HG02885 (cell line): ENCODE measurements around the gene GPER1.
A peak's percentile ranks its signal among the peaks of the same experiment; 100 is the strongest.

Experiments used
- ATAC-seq: cut with Tn5 transposase; IDR thresholded peaks from one replicate; pipeline ENCODE4 v1.9.1; 2021; ENCODE audit warnings: mild to moderate bottlenecking; ENCODE audit not compliant: unreplicated experiment, poor library complexity

GPER1 gene

GRCh38 chr7:1100834-1101562 lies 13.1 kb downstream of the GPER1 start:
- no peak for ATAC-seq

DNA sequence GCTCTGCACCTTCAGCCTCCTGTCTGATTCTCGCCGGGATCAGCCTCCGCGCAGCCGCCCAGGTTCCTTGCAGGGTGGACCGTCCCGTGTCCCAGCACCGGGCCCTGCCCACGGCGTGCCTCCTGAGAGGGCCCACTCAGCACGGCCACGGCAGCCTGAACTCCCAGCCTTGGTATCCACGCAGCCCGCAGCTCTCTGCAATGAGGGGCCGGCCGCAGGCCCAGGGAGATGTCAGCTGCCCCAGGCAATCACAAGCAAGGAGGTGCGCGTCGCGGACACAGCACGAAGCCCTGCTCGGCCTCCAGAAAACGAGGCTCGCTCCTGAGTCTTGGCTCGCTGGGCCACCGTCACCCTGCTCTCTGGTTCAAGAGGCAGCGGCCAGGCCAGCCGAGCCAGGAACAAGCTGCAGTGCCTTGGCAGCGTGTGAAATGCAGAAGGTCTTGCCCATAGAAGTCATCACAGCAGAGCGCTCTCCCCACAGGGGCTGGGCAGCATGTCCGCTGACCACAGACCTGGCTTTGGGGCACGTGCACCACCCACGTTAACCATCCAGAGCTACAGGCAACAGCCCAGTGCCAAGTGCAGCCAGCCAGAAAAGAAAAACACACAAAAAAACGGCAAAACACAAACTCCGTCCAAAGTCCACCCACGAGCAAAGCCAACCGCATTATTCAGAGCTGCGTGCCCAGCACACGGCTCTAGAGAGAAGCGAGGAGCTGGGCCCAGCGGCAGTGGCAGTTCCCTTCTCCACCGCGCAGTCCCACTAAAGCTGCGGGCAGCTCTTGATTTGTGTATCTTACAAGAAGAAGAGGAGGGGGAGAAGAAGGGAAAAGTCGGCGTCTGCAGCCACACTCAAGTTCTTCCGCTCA lies 13.9 kb downstream of the GPER1 start:
- no peak for ATAC-seq

- no peak for ATAC-seq
Measured at GRCh38 chr7:1103009-1103788, 15.3 kb downstream of the GPER1 start.

GRCh38 chr7:1103789-1104515 lies 16.0 kb downstream of the GPER1 start:
- ATAC-seq, result no peak

- ATAC-seq, result no peak
Measured at GRCh38 chr7:1104516-1105179, 16.7 kb downstream of the GPER1 start.

DNA sequence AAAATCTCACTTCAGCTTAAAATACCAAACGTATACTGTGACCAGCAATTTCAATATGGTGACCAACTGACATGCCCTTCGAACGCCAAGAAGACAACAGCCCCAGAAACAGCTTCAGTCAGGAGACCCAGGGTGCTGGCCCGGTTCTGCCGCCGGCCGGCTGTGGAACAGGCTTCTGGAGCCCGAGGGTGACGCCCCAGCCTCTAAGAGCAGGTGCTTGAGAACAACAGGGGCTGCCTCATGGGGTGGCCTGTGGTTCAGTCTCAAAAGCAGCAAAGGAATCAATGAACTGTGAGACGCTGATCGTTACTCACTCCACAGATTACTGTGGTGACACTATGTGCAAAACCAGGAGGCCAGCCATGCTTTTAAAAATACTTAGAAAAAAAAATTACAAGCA lies 17.3 kb downstream of the GPER1 start:
- peak; percentile 63 for ATAC-seq

- ATAC-seq, result no peak
Measured at GRCh38 chr7:1106063-1106792, 18.3 kb downstream of the GPER1 start.

DNA sequence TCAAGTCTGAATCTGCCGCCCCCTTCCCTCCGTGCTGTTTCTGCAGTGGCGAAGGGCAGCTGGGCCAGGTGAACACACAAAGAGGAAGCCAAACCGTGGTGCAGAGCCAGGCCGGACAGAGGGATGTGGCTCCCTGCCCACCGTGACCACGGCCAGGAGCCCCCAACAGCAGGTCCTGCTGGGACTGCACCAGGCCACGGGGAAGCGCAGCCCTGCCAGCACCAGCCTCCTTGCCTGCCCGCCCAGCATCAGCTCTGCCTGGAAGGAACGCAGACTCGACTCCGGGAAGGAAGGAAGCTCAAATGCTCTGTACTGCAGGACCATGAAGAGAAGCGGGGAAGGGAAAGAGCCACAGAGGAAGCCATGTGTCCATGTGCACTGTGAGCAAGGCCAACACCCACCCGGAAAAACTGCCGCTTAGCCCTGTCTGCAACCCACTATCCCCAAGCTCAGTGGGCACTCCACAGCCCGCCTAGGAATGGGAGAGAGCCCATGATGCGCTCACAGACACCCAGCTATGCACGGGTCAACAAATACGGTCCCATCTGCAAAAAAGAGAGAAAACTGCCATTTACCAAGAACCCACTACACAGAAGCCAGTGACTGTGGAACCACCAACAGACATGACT lies 19.0 kb downstream of the GPER1 start:
- no peak for ATAC-seq

DNA sequence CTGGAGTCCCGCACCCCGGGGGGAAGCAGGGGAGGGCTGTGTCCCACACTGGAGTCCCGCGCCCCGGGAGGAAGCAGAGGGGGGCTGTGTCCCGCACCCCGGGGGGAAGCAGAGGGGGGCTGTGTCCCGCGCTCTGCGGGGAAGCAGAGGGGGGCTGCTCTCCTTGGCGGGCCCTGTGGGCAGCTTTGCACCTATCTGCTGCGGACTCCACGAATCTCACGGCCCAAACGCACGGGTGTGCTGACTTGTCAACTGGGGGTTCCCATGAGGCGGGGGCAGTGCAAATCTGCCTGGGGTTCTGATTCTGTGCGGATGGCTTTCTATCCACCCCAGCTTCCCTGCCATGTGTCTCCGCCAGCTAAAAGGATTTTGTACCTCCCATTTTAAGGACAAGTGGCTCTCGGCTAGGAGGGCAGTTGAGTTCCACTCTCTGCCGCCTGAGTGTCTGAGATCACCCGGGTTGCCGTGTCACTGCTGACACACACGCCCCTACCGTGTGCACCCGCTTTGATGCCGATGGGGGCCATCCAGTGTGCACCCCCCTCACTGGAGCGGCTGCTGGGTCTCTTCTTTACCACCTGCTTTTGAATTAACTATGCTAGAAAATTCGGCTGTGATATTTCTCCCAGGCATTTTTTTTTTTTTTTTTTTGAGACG lies 20.5 kb downstream of the GPER1 start:
- ATAC-seq, result no peak

DNA sequence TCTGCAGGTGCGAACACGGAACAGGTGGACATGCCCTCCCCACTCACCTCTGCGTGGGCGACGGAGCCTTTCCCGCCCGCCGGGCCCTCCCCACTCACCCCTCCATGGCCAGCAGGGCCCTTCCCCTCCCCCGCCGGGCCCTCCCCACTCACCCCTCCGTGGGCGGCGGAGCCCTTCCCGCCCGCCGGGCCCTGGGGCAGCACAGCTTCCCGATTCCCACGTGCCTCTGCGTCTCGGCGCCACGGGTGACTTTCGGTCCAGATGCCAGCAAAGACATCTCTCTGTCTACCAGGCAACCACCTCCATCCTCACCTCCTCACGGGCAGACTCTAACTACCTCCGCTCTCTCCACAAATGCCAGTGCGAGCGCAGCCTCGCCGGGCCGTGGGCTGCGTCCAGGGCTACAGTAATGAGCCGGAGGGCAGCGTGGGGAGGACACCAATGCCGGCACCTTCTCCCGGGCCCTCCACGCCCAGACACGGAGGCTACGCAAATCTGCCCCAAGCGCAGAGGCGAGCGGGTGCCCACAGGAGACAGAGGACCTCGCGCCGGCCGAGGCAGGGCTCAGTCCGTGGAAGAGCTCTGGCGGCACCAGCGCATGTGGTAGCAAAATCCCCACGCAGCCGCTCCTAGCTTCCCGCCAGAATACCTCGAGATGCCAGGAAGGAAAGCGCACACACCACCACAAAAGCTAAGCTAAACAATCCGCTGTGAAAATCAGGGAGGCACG lies 21.8 kb downstream of the GPER1 start:
- no peak for ATAC-seq

- no peak for ATAC-seq
Measured at GRCh38 chr7:1110358-1110757, 22.4 kb downstream of the GPER1 start.

DNA sequence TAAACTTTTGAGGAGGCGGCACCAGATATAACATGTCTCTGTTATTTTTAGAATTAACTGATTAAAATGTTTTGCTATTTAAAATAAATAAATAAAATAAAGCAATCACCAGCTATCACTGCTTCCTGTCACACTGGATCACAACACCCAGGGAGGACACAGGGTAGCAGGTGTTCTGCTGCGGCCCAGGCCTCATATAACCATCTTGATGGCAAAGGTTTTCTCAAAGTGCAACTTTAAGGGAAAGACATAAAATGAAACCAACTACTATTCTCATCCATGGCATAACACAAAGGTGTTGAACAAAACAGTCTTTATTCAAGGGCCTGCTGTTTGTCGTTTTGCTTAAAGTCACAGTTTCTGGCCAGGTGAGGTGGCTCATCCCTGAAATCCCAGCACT lies 23.2 kb downstream of the GPER1 start:
- ATAC-seq, result no peak

DNA sequence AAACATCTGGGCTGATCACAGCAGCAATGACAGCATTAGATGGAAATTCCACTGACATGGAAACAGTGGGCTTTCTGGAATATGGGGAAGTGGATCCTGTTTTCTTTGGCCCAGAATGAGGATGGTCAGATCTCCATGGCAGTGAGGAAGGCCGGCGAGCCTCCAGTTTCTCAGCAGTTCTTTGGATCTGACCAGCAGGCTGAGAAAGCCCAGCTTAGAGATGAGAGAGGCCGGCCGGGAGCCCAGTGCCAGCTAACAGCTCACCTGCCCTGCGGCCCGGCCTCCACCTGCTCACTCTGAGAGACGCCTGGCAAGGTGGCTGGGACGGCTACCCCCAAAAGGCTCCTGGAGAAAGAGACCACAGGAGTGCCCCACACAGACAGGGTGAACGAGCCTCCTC lies 24.2 kb downstream of the GPER1 start:
- ATAC-seq, result no peak

- no peak for ATAC-seq
Measured at GRCh38 chr7:1112625-1113547, 25.0 kb downstream of the GPER1 start.

DNA sequence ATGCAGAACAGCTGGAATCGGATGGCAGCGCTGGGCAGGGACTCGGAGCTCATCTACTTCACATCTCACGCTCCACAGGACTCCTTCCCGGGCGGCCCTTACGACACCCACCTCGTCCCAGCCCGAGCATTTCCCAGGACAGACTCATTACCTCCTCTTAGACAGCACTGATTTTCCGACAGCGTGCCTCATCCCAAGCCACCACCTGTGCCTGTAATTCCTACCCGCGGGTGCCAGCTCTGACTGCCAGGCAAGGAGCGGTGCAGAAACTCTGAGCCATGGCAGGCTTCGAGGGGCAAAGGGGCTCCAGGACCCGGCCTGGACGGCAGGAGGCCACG lies 25.6 kb downstream of the GPER1 start:
- no peak for ATAC-seq

DNA sequence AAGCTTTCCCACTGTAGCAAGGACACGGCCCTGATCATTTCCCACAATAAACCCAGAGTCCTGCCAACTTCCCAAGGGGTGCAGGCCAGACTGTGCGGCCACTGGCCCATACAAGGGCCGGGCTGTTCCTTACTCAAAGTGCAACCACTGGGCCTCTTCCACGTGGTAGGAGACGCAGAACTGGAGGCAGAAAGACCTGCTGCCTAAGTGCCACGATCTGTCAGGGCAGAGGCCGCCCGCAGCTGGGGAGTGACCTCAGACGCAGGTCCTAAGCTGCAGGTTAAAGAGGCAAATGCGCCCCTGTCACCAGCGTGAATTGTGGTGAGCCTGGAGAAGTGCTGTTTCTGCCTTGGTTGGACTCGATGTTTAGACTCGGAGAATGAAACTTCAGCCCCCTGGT lies 26.2 kb downstream of the GPER1 start:
- no peak for ATAC-seq

GRCh38 chr7:1114505-1114904 lies 26.6 kb downstream of the GPER1 start:
- ATAC-seq, result no peak
